Stimulated activated CD8-positive, alpha-beta memory T cell treated with anti-CD3 and anti-CD28 coated beads, Interleukin-4, amount 100 ng/mL, for 48 hours (primary cell): Measurements from ENCODE around the gene DGKD.

Experiments used
- DNase-seq: peaks from one replicate; pipeline ENCODE4 v3.0.0-alpha.2; 2020

The DGKD gene

DNA sequence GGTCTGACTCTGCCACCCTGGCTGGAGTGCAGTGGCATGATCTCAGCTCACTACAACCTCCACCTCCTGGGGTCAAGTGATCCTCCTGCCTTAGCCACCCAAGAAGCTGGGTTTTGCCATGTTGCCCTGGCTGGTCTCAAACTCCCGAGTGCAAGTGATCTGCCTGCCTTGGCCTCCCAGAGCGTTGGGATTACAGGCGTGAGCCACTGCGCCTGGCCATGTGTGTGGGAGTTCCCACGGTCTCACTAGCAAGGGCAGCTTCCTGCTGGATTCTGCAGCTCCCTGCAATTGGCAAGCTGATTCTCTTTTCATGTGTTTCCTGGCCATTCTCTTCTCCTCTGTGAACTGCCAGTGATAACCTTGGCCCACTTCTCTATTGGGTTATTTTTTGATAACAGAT, 128.3 kb downstream of the DGKD start:
- DNase-seq, result peak; percentile 15

DNA sequence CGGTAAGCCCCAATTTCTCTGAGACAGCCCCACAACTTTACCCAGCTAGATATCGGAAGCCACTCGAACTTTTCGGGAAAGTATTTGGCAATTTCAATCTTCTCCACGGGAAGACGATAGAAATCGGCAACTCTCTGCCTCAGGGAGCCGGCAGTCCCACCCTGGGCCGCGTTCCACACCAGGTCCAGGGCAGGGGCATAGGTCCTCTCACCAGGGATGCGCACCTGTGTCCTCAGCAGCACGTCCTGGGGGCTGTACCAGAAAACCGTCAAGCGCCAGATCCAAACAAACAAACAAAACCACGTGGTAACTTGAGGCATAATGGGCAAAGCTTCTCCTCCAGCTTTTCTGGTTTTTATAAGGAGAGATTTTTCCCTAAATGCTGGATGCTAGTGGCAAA, 131.4 kb downstream of the DGKD start:
- no peak for DNase-seq

DNA sequence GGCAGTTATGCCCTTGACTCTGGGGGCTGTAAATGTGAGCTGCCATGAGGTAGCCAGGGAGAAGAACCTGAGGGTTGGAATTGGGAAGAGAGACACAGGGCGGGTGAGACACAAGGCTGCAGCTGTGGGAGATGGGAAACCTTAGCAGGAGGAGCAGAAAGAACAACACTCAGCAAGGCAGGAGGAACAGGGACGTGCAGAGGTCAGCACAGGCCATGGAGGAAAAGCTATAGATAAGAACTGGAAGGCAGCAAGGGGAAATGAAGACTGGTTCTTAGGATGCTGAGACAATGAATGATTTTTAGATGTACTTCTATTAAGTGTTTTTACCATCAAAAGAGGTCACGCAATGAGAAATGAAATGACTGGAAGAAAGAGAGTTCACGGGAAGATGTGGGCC, 132.1 kb downstream of the DGKD start:
- DNase-seq, result no peak

GRCh38 chr2:233486778-233487552, 132.7 kb downstream of the DGKD start:
- DNase-seq, result no peak

DNA sequence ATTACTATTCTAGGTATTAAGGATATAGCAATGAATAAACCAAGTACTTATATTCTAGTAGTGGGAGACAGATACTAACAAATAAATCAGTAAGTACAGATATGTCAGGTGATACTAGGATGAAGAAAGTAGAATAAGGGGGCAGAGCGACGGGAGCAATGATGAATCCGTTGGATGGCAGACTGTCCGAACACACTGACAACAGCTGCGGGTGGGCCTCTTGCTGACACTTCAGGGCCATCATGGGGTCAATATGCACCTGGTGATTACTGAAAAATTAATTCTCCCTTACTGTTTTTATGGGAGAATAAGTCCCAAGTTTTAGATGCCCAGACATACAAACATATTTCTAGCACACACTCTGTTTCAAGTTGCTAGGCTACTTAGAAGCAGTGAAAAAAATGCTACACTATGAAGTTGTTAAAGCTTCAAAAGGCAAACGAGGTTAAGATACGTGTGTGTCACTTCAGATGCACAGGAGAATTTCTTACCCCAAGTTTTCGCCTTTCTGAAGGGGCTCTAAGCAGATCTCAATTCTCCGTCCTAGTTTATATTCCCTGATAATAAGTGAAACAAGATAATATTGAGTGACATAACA, 133.6 kb downstream of the DGKD start:
- DNase-seq, result no peak

- DNase-seq, result no peak
Measured at GRCh38 chr2:233489143-233489542, 134.8 kb downstream of the DGKD start.

GRCh38 chr2:233489666-233490065, 135.4 kb downstream of the DGKD start:
- DNase-seq, result no peak

DNA sequence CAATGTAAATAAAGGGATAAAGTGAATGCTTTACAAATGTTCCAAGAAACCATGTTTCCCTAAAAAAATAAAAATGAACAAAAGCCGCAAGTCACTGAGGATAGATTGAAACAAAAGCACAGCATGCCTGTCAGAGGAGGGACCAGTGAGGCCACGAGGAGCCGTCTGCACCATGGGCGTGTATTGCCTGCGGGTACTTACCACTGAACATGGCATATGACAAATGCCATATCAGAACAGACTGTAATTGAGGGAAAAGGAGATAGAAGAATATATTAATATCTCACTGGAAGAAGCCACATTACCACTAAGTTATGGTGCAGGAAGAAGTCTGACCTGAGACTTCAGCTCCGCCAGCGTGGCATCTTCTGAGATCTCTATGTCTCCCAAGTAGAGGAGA, 136.5 kb downstream of the DGKD start:
- no peak for DNase-seq

DNA sequence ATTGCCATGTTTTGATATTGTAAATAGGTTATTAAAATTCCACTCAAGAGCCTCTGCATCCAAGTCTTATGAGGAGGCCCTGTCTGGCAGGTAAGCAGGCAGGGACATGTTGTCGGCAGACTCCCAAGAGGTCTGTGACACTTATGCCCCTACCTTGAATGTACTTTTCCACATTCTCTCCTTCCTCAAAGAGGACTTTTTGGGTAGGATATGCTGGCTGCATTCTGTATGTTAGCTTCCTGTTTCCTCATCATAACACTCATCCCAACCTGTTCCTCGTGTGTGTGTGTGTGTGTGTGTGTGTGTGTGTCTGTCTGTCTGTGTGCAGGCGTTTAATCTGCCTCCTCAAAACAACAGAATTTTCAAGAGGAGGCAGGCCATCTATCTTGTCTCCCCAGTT, 137.0 kb downstream of the DGKD start:
- DNase-seq, result no peak

DNA sequence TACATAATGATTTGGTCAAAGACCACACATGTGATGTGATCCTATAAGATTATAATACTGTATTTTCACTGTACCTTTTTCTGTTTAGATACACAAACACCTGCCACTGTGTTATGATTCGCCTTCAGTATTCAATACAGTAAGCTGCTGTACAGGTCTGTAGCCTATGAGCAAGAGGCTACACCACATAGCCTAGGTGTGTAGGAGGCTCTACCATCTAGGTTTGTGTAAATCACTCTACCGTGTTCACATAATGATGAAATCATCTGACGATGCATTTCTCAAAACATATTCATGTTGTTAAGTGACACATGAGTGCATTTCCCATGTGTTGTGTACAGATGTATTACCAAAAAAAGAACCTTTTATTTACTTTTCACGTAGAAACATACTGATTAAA, 137.8 kb downstream of the DGKD start:
- no peak for DNase-seq

DNA sequence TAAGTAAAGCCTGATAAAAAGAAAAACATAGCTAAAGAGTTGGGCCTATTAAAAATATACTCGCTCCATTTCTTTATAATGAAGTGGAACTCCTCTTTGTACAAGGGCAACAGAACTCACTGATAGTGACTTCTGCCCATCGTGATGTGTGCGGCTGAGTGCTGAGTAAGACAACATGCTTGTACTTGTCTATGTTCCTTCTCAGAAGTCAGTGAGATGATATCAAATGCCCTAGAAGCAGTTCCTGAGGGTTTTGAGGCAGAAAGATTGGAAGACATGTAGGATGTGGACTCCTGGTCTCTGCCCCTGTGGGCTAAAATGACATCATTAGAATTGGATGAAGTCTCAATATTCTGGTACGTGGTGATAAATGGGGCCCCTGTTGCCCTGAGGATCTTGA, 138.5 kb downstream of the DGKD start:
- no peak for DNase-seq

DNA sequence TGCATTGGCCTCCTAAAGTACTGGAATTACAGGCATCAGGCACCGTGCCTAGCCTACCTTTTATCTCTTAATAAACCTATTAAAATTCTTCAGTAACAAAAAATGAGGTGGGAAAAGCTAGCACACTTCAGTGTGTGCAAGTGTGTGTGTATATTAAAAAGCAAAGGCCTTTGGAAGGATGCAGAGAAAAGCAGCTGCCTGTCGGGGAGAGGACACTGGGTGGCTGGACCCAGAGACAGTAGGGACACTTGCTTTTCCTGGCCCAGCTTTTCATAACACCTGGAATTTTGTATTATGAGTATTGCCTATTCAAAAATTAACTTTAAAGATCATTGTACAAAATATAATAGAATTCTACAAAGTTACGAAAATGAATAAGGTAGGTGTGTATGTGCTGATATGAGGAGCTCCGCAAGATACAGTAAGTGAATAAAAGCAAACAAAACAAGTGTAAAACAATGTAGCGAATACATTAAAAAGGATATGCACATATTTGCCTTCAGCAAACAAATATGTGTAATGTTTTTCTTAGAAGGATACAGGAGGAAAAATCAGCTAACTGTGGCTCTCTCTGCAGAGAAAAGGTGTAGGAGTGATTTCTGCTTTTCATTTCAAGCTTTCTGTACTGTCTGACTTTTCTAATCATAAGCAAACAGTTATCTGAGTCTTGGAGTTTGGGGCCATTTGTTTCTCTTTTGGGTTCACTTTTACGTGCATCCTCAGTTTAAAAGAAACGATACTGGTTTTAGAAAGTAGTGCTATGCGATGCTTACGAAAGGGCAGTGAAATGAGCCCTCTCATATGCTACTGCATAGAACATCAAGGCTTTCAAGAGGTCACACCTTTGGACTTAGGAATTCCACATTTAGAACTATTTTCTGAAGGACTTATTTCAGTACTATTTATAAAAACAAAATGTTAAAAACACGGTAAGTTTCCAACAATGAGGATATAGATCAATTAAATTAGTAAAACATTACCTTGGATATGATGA, 141.5 kb downstream of the DGKD start:
- no peak for DNase-seq

DNA sequence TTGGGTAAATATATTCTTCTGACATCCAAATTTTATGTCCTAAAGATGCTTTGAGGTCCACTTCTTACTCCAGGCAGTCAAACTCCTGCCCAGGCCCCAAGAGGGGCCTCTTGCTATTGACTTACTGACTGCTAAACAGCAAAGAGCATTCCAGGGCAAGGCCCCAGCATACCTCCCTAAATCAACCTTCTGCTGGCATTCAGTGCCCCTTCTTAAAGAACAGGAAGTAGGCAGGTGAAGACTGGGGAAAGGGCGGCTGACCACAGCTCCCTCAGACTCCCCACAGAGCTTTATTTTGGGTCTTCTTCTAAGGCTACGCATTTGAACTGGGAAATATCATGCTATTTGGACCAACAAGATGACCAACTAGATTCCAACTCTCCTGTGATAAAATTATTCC, 143.4 kb downstream of the DGKD start:
- DNase-seq, result no peak

GRCh38 chr2:233498126-233498525, 143.8 kb downstream of the DGKD start:
- DNase-seq, result no peak

GRCh38 chr2:233499928-233500327, 145.6 kb downstream of the DGKD start:
- no peak for DNase-seq

GRCh38 chr2:233501198-233502076, 147.1 kb downstream of the DGKD start:
- DNase-seq, result no peak

- no peak for DNase-seq
Measured at GRCh38 chr2:233503481-233503880, 149.2 kb downstream of the DGKD start.

- DNase-seq, result no peak
Measured at GRCh38 chr2:233503947-233504637, 149.8 kb downstream of the DGKD start.

GRCh38 chr2:233513953-233514655, 159.8 kb downstream of the DGKD start:
- DNase-seq, result no peak

DNA sequence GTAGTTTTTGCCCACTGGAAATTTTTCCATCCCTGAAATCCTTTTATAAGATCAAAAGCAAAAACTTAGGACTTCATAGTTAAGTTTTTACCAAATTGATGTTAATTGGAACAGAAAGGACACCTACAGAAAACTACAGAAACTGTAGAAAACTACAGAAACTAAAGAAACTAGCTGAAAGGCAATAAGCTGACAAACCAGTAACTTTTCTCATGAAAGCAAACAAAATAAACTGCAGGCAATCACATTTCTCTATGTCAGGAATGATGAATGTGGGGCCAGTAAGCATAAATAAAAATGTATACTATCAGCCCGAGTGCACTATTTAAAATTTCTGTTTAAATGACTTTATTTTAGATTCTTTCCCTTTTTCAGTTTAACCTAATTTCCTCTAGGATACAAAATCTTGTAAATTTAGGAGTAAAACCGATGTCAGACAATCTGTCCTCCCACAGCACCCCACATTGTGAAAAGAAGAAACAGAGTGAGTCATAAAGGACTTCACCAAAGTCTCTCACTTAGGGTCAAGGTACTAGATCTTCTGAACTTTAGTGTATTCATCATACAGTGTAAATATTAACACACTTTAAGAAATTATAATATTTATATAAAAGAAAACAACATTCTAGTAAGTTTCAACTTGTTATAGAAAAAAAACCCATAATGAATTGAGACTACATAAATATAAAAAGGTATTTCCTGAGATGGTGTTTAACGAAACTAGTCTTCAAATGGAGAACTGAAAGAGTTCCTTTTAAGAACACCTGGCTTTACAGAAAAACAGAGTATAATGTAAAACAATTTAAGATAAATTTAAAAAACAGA, 165.7 kb downstream of the DGKD start:
- DNase-seq, result no peak
